IPS-11a (cell line): ENCODE measurements around the gene CUZD1.

Experiments used
- H3K4me3 ChIP-seq: one replicate; pipeline ENCODE4 v1.5.1; 2013; ENCODE audit warnings: low read depth, low read length, control low read depth

Gene CUZD1

DNA sequence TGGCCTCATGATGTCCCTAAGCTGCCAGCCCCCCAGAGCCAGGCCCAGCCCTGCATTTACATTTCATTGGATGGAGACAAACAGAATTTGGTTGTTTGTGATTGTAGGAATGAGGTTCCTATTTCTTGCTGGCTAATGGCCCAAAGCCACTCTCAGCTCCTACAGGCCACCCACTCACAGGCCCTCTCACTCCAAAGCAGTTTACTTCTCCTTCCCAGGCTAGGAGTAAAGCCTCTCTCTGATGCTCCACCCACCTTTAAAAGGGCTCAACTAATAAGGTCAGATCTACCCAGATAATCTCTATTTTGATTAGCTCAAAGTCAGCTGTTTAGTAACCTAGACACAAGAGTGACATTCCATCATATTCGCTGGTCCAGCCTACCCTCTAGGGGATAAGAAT, 11.2 kb upstream of the CUZD1 start:
- H3K4me3 ChIP-seq: no peak overlapping the region

DNA sequence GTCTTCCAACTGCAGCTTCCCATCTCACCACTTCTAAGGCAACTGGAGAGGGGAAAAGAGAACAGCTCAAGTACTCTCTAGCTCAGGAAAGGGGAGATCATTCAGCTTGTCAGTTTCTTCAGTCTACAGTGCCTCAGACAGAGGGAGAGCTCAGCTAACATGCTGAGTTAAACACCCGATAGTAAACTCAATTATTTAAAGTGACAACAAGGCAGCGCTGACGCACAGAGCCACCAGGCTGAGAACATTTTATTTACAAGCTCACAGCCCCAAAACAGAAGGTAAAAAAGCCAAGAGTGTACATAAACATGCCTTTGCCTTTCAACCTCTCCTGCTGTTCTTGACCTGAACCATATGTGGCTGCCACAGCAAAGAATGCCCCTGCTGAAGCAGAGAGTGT, 10.1 kb upstream of the CUZD1 start:
- no peak overlapping the region for H3K4me3 ChIP-seq

DNA sequence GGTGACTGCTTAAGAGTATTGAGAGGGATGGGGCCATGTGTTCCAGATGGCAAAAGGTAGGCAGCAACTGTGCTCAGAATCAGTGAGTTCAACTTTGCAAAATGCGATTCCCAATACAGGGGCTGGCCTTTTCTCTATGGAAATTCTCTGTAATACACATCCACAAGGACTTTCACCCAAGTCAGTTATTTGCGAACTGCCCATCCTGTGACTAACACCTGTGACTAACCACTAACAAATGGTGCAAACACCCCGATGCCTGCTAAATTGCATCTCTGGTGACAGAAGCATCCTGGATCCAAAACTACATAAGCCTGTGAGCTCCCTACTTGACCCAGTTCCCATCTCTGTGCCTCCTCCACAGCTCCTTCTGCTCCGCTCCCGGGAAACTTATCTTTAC, 9.0 kb upstream of the CUZD1 start:
- no peak overlapping the region for H3K4me3 ChIP-seq

DNA sequence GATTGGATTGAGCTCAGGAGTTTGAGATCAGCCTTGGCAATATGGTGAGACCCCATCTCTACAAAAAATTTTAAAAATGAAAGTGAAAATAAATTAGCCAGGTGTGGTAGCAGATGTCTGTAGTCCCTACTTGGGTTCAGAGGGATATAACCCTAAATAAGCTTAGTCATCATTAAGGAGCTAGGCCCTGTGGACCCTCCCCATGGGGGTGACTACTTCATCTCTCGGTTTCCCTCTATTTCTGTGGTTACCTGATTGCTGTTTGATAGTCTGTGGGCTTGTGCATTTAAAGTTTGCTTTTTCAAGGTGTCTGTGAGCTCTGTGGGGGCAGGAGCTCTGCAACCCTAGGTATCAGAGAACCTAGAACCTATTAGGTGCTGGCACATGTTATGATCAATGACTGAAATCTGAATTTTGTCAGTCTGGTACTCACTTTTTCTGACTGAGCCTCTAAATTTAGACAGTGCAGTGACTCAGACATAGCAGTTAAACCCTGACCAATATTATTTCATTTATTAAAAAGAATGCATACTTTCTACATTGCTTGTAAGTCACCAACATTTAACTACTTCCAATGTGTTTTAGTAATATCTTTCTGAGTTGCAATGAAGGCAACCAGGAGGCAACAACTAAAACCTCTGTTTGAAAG, 8.1 kb upstream of the CUZD1 start:
- H3K4me3 ChIP-seq: no peak overlapping the region

DNA sequence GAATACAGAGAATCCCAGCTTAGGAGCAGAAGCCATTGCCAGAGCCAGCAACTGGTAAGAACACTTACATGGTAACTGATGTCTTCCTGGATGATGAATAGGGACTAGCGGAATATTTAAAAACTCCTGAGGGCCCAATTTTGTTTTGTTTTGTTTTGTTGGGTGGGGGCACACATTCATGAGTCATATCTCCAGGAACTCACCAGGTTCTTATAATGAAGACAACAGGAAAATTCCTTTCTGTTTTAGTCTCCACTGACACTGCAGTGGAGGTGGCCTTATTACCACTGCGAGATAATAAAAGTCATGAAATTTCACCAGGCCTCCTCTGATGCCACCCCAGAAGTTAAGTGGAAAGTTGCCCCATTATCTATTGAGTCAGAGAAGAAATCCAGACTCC, 6.6 kb upstream of the CUZD1 start:
- H3K4me3 ChIP-seq: no peak overlapping the region

DNA sequence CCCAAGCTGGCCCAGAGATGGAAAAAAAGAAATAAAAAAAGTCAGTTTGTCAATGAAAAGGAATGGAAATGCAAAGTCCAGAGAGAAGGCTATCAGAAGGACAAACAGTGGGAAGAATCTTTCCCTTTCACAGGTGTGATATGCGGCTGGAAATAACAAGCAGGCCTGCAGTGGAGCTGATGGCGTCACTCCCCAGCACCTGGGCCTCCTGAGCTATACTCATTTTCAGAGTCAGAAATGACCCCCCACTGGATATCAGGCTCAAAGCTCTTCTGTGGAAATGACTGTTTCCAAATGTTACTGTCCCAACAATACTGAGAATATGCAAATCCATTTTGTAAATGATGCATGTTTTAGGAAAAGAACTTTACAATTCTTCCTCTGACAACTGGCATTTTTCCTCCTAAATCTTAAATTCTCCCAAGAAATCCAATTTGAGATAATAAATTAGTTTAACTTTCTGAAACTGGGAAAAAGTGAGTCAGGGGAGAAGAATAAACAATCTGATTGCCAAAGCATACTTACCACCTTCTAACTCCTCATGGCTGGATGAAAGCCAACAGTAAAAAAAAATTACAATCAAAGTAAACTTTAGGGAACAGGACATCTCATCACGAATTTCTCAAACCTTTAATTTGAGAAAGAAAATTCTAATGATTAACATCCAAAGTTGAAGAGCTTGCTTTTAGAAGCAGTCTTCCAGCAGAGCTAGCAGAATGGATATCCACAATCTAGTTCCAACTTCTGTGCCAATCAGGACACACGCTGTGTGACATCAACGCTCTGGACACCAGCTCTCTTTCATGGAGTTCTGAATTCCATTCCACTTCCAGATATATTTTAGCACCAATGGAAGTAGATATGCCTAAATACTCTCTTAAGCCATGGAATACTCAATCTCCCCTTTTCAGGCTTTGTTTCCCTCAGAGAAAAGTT, 5.3 kb upstream of the CUZD1 start:
- no peak overlapping the region for H3K4me3 ChIP-seq

DNA sequence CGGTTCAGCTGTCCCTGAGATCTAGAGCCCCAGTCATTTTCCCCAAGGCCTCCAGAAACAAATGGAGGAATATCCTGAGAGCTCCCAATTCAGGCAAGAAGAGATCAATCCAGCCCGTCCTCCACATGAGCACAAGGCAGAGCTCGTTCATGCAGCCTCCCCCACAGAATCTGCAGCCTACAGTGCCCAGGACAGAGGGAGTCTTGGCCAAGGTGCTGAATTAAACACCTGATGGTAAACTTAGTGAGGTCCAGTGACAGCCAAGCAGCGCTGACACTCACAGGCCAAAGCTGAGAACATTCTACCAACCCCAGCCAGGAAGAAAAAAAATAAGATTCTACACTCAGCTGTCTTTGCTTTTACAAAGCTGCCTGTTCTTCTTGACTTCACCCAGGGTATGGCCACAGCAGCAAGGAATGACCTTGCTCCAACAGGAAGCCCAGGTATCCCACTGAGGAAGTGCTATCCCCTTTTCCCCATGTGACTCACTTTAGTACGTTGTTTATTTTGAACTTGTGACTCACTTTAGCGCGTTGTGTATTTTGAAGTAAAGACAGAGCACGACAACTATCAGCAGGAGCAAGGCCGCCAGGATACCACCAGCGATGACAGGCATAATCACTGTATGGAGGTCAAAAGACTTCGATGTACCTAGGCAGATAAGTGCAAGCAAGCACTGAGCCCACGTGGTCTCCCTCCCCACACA, 4.4 kb upstream of the CUZD1 start:
- no peak overlapping the region for H3K4me3 ChIP-seq

DNA sequence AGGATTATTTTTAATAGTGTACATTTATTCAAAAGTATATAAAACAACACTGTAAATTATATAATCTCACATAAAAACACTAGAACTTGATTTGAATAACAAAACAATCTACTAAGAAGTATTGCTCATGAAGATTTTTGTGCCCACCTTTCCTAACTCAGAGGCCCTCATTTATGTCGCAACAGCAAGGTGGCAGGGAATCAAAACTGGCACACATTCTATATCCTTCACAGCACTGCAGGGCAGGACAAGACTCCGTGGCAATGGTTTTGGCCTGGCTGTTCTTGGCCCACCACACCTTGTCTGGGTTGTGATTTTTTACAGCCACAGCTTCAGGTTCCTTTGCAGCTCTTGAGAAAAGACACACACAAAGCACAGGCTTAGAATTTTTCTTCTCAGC, 3.4 kb upstream of the CUZD1 start:
- no peak overlapping the region for H3K4me3 ChIP-seq

DNA sequence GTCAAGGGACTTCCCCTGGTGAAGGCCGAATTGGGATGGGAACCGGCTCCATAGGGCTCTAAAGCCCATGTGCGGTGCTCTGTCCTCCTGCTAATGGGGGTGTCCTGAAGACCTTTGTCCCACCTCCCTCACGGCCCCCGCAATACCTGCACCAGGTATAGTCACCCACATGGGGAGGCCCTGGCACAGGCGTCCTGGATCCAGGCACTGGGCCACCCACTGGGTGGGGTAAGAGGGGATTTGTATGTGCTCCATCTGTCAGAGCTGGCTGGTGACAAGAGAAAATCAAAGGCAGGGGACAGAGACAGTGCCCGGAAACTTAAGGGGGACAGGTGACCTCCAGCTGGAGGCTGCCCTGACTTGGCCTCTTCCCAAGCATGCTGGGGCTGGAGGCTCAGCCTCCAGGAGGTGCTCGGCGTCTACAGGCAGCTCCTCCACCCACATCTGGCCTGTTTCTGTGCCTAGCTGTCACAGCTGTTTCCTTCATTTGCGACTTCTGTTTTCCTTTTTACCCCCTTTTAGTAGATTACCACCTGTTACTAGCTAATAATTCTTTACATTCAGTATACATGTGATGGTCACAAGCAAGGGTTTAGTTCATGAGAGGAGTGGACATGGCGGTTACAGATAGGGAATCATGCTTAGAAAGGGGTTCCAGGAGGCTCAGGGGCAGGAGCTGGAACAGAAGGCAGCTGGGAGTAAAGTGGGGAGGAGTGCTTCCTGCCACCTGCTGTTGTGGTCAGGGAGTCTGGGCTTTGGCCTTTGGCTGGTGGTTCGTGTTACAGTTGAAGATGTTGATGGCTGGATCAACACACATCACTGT, 2.3 kb upstream of the CUZD1 start:
- no peak overlapping the region for H3K4me3 ChIP-seq

DNA sequence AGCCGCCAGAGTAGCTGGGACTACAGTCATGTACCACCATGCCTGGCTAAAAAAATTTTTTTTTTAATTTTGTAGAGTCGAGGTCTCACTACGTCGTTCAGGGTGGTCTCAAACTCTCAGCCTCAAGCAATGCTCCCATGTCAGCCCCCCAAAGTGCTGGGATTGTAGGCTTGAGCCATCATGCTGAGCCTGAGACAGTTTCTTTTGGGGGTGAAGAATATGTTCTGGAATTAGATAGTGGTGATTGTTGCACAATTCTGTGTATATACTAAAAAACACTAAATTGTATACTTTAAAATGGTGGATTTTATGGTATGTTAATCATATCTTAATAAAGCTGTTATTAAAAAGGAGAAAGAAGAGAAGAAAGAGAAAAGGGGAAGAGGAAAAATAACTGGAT, 1.5 kb downstream of the CUZD1 start:
- no peak overlapping the region for H3K4me3 ChIP-seq

DNA sequence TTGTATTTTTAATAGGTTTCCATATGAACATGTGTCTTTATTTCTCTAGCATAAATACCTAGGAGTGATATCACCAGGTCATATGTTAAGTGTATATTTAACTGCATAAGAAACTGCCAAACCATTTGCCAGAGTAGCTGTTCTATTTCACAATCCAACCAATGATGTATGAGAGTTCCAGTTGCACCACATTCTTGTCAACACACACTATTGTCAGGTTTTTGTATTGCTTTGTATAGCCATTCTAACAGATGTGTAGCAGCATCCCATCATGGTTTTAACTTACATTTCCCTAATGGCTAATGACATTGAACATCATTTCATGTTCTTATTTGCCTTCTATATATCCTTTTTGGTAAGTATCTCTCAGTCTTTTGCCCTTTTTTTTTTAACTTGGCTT, 4.1 kb downstream of the CUZD1 start:
- H3K4me3 ChIP-seq: no peak overlapping the region

DNA sequence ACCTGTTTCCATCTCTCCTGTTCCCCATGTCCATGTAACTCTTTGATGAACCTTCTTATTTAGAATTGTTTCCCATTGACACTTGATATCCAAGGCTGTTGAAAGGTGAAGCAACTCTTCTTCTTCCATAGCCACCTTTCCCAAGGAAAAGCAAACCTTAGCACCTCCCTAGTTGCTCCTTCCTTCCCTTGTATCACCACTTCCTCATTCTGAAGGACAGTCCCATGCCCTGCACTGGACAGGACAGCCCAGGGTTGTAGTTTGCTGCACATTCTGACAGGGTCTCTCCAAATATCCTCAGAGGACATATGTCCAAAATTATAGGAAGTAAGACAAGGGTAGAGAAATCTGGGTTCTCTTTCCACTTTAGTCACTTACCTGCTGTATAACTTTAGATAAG, 6.2 kb downstream of the CUZD1 start:
- H3K4me3 ChIP-seq: no peak overlapping the region

DNA sequence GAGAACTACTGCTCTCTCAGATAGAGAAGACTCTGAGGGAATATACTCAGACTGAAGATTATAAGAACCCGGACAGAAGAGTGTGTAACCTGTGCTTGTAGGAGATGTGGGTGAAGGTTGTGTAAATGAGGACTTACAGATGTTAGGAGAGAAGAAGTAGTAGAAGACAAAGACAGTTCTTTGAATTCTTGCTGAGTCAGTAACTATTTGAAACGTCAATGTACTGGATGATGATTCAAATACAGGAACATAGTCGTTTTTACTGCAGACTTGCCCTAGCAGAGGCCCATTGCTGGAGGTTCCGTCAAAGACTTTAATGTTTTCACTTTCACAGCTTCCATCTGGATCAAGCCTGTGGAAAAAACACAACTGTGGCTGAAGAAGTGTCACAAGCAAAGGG, 6.8 kb downstream of the CUZD1 start:
- H3K4me3 ChIP-seq: no peak overlapping the region

DNA sequence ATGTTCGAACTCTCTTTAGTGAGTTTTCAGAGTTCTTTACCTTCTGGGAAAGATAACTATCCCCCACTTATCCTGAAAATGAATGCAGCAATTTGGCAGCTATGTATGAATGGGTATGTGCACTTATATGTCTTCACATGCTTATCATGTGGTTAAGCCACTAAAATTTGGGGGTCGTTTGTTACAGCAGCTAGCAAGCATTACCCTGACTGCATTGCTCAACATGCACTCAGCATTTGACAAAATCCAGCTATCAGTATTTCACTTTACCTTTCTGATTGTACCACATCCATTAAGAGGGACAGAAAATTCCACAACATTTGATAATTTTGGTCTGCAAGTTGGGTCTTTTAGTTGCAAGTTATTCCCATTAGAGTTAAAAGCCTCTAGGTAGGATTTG, 9.7 kb downstream of the CUZD1 start:
- no peak overlapping the region for H3K4me3 ChIP-seq

DNA sequence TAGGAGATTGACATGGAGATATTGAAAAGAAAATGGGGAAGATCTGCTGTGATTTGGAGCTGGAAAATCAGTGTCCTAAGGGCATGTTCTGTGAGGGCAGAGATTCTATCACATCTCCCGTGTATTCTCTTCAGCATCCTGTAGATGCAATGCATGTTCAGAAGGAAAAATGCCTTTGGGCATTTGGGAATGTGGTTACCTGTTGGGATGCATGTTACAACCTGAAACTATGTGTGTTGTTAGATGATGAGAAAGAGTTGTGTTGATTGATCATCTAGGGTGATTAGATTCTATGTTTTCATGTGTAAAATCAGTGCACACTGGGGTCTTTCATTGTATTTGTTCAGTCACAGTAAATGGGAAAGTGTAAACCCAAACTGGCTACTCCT, 14.7 kb downstream of the CUZD1 start:
- H3K4me3 ChIP-seq: no peak overlapping the region

DNA sequence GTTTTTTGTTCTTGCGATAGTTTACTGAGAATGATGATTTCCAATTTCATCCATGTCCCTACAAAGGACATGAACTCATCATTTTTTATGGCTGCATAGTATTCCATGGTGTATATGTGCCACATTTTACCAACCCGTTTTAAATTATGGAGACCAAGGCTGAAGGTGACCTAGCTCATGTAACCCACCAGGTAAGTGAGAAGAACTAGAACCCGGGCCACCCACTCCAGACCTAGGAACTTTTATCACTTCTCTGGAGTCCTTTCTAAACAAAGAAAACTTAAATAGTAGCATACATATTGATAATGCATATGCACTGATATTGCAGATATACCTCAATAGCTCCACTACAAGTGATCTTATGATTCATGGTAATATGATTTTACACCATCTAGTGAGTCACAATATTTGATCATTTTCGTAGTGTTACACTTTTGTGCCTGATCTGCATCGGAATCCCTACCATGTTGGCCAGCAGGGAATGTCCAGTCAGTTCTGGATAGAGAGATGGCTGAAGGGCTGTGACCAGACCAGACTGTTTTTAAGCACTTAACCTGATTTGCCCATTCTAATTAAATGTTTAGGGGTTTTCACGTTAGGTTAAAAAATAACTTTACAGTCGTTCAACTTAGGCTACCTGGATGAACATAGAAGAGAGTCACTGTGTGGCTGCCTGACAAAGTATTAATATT, 15.2 kb downstream of the CUZD1 start:
- no peak overlapping the region for H3K4me3 ChIP-seq

DNA sequence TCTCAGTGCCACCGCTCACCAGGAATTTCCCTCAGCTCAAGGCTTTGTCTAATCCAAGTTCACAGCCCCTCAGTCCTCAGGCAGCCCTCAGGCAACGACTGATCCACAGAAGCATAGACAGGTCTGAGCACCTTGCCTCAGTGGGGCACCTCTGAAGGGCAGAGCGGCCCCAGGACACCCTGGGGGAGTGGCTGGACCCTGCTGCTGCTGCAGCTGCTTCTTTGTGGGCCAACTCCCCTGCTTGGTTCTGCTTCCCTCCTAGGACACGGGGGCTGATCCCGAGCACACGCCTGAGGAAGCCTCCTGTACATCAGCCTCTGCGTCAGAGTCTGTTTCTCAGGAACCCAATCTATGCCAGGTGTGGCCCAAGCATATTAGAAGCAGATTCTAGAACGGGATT, 16.2 kb downstream of the CUZD1 start:
- no peak overlapping the region for H3K4me3 ChIP-seq

DNA sequence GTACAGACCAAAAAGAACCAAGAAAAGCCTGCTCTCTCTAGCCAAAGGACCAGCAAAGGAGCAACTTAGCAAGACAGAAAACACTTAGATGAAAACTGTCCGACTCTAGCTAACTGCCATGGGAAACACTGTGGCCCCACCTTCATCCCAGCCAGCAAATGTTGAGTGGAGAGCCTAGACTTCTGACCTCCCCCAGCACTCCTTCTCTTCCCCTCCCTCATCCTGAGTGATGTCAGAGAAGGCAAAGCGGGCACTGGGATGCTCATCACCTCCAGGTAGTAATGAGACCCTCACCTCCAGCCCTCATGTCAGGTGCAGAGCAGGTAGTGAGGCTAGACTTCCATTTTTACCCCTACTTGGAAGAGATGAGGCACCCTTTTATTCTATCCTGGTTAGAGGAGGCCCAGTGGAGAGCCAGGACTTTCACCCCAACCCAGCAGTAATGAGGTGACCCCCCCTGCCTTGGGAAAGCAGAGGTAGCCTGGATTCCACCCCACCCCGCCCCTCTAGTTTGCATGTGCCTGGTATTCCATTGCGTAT, 16.9 kb downstream of the CUZD1 start:
- no peak overlapping the region for H3K4me3 ChIP-seq

DNA sequence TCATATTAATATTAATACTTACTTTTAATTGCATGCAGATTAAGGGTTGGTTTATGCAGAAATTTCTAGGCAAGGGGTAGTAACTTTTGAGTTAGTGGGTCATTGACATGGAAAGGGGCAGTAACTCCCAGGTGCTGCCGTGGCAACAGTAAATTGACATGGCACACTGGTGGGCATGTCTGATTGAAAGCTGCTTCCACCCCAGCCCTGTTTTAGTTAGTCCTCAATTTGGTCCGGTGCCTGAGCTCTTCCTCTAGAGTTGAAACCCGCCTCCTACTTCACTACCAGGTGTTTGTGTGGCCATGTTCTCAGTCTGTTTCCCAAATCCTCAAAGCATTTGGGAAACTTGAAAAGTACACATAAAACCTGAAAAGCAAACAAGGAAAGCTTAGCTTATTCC, 18.4 kb downstream of the CUZD1 start:
- no peak overlapping the region for H3K4me3 ChIP-seq

DNA sequence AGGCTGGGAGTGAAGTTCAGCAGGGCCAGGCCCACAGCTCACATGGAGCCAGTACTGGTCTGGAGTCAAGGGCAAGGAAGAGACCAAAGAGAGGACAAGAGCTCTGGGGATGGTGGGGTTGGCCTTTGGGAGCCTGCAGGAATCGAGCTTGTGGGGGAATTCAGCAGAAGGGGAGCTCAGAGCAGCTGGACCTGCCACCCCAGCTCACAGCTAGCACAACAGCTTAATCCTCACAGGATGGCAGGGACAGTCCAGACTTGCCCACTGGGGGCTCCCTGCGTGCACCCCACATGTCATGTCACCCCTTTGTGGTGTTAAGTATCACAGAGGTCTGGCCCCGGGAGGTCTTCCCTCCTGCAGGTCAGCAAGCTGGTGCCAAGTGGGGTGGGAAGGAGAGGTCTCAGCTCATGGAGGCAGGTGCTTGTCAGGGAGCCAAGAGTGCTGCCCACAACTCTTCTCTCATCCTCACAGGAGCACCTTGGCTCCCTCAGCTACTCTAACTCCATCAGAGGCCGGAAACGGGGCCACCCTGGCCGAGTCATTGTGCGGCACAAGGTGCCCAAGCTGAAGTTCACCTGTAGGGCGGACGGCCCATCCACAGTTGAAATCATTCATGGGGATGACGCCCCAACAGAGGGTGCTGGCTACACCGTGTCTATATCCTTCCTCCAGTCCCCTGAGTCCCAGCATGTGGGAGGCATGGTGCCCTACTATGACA, 22.5 kb downstream of the CUZD1 start:
- no peak overlapping the region for H3K4me3 ChIP-seq
